AG04450 (cell line): Measurements from ENCODE around the gene LIFR. TPM values are rescaled to one million over a fixed set of nuclear protein-coding genes. Genes with fewer than 3 reads are reported as not detected.

ENCODE experiments used
- CTCF ChIA-PET: fragments of 300-600, 350-600 bp; formaldehyde crosslinking; extraction: SDS; loops from one replicate; lab custom pipeline; 2022; ENCODE audit warnings: antibody characterized with exemption, inconsistent platforms; lab: Charles Lee
- POLR2A ChIA-PET: fragments of 350-600 bp; formaldehyde crosslinking; extraction: SDS; loops from one replicate; lab custom pipeline; 2021; ENCODE audit warnings: antibody characterized with exemption, inconsistent platforms; lab: Yijun Ruan, JAX
- DNase-seq: peaks from one replicate; pipeline ENCODE4 v3.0.0-alpha.2; 2011; ENCODE audit warnings: low read depth, low spot score
- H3K27ac ChIP-seq: one replicate; pipeline ENCODE4 v1.5.1; 2012; ENCODE audit warnings: low read depth, low read length, control low read depth
- H3K27me3 ChIP-seq: one replicate; pipeline ENCODE4 v1.6.0; 2012; ENCODE audit warnings: low read length; ENCODE audit not compliant: control insufficient read depth, insufficient read depth
- H3K4me3 ChIP-seq: 2 replicates; pipeline ENCODE4 v1.5.1; 2011; ENCODE audit warnings: mild to moderate bottlenecking, low read depth, low read length, control low read depth
- H3K9me3 ChIP-seq: 2 replicates; pipeline ENCODE4 v1.5.1; 2012; ENCODE audit warnings: low read length; ENCODE audit not compliant: control insufficient read depth, insufficient read depth
- polyA plus RNA-seq: library from polyadenylated mRNA; depleted of rRNA; stranded (reverse); fragments of >200 nt; gene quantifications from 2 replicates; pipeline ENCODE4 v1.2.3, GENCODE V29; 2011
- TF ChIP-seq, protein P1 (sequence below): IDR thresholded peaks from 2 replicates; pipeline ENCODE4 v1.5.1; 2011; ENCODE audit warnings: low read depth, low read length, control low read depth, inconsistent platforms

LIFR gene
- polyA plus RNA-seq, 1 experiment = 18.6 TPM

DNA sequence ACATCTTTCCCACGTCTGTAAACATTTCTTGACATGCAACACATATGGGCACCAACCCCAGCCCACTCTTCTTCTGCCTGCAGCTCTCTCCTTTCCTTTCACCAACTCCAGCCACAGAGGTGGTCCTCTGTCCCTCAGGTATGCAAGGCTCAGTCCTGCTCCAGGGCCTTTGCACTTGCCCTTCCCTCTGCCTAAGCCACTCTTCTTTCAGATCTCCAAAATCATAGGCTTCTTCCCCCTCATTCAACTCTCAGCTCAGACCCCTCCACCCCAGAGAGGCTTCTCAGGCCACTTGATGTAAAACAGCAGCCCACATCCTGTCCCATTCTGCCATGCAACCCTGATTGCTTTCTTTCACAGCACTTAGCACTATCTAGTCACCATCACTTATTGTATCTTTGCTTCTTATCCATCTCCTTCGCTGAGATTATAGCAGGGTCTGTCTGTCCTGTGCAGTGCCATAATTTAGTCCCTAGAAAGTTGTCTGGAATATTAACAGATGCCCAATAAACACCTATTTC, 3.4 kb downstream of the LIFR start:
- Histone ChIP-seq H3K4me3 (no peak overlapping the region), H3K27me3 (no peaks in the 10 kb centered on the region), H3K27ac (no peak overlapping the region), H3K9me3 (no peaks in the 10 kb centered on the region)
- ChIA-PET CTCF (interaction anchor here (1.2 to 5.0 kb wide), 3 partner anchors 112 to 256 kb away, joined by 4 to 36 read pairs (median 28); no protein-coding TSS in a partner anchor), POLR2A (no interaction called here)
- no peak for DNase-seq
- TF ChIP-seq, protein P1, sequence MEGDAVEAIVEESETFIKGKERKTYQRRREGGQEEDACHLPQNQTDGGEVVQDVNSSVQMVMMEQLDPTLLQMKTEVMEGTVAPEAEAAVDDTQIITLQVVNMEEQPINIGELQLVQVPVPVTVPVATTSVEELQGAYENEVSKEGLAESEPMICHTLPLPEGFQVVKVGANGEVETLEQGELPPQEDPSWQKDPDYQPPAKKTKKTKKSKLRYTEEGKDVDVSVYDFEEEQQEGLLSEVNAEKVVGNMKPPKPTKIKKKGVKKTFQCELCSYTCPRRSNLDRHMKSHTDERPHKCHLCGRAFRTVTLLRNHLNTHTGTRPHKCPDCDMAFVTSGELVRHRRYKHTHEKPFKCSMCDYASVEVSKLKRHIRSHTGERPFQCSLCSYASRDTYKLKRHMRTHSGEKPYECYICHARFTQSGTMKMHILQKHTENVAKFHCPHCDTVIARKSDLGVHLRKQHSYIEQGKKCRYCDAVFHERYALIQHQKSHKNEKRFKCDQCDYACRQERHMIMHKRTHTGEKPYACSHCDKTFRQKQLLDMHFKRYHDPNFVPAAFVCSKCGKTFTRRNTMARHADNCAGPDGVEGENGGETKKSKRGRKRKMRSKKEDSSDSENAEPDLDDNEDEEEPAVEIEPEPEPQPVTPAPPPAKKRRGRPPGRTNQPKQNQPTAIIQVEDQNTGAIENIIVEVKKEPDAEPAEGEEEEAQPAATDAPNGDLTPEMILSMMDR = no peak

DNA sequence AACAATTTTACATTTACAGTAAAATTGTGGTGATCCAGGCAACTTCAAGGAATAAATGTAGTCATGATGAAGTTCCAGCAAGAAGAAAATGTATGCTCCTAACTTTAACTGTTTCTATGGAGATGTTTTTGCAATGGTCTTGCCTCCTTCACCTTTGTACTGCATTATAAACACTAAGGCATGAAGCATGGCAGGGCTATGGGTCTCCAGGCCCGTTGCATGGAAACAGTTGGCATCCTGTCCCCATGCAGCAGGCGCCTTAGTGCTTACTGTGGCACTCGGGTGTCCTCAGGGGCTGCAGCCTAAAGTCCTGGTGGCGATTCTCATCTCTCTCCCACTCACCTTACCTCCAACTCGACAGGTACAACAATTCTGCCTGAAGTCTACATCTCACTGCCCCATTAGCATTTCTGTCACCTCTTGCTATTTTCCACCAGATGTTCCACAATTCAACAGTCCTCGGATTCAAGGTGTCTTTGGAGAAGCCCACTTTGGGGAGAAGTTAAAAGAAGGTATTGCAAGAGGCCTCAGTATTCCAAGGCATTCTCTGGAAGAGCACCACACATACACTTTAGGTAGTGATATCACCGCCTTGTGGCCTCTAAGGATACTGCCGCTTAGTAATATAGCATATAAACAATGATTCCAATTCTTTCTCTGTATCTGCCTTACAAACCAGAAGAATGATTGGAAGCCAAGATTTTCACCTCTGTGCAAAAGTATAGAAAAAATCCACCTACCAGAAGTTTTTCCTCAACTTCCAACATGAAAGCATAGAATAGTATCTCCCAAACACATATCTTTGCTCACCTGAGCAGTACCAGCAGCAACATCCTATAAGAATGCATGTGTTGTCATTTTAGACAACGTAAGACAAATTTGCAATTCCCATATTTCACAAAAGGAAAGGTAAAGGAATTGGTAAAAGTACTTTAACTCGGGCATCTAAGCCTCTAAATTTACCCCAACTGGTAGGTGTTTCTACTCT, 5.1 kb downstream of the LIFR start:
- ChIA-PET POLR2A (interaction anchor here (1.3 kb wide), 1 partner anchor 56 kb away, joined by 3 read pairs; no protein-coding TSS in a partner anchor), CTCF (interaction anchor here (0.7 to 5.0 kb wide), 19 partner anchors 10 to 258 kb away, joined by 3 to 38 read pairs (median 4); no protein-coding TSS in a partner anchor)
- TF ChIP-seq, protein P1 = peak; percentile 81
- Histone ChIP-seq H3K27me3 (no peaks in the 10 kb centered on the region), H3K27ac (no peak overlapping the region), H3K9me3 (no peaks in the 10 kb centered on the region), H3K4me3 (no peak overlapping the region)
- peak; percentile 27 for DNase-seq

DNA sequence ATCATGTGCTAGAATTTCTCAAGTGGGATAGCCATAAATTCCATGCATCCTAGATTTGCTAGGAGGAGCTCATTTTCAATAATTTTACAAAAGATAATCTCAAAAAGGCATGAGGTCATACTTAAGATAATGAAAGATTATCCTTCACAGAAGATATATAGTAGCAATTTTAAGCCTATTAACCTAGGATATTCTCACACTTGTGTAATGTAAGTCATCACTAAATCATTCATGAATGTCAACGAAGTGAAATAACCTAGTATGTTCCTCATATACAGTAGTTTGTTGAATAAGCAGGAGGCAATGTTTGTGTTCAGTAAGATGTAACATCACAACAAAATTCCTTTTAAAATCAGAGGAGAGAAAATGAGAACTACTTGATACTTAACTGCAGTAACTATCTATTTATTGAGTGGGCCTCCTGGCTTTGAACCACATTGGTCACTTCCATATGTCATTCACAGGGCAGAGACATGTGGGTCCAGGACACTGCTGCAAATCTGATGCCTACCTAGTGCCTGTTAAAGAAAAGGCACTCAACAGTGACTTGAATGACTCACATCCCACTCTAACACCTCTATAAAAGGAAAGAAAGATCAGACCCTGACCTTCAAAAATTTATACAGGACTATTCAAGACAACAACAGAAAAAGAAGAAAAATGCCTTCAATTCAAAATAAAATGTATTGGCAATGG, 8.2 kb downstream of the LIFR start:
- Histone ChIP-seq H3K9me3 (no peaks in the 10 kb centered on the region), H3K27me3 (no peaks in the 10 kb centered on the region), H3K27ac (no peak overlapping the region), H3K4me3 (no peak overlapping the region)
- DNase-seq = no peak
- CTCF ChIA-PET = interaction anchor here (0.6 to 4.3 kb wide), 3 partner anchors 106 to 261 kb away, joined by 3 to 17 read pairs (median 7); no protein-coding TSS in a partner anchor
- TF ChIP-seq, protein P1 = no peak
- POLR2A ChIA-PET = no interaction called here

DNA sequence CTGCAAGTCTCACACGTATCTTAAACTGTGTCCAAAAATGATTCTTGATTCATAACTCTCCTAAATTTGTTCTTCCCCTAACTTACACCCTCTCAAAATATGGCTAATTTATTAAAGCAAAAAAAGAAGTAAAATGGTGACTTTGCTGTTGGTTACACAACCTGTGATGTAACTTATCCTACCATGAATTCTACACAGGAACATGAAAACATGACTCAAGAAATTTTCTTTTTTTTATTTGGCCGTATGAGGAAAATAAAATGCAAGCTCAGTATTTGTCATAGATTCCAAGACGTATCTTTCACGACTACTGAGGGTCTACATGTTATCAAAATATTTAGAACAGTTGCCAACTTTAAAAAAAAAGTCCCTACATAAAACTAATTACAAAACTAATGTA, 9.2 kb downstream of the LIFR start:
- ChIA-PET CTCF (interaction anchor here (0.6 to 4.3 kb wide), 4 partner anchors 105 to 262 kb away, joined by 3 to 28 read pairs (median 12); no protein-coding TSS in a partner anchor), POLR2A (no interaction called here)
- H3K27me3 ChIP-seq = no peaks in the 10 kb centered on the region
- H3K4me3 ChIP-seq = no peak overlapping the region
- no peak for DNase-seq
- no peaks in the 10 kb centered on the region for H3K9me3 ChIP-seq
- TF ChIP-seq, protein P1 = no peak
- H3K27ac ChIP-seq = no peak overlapping the region
